Effector memory CD8-positive, alpha-beta T cell (primary cell): Measurements from ENCODE around the gene AIFM1.

Experiments
- ATAC-seq: fragments of 150-1000 bp; cut with Tn5 transposase; replicated peaks from 2 replicates; pipeline ENCODE4 v1.10.0; 2021; ENCODE audit warnings: mild to moderate bottlenecking, moderate library complexity
- DNase-seq, 3 experiments: peaks; one replicate each; pipeline ENCODE4 v3.0.0; 2021
- H3K27ac Mint-ChIP-seq, 2 donors: one replicate each; pipeline ENCODE4 v1.8.0; 2022; ENCODE audit warnings: mild to moderate bottlenecking in 2 of 2, mixed read lengths in 2 of 2, moderate library complexity in 2 of 2
- H3K27me3 Mint-ChIP-seq, 2 donors: one replicate each; pipeline ENCODE4 v1.8.0; 2022; ENCODE audit warnings: mixed read lengths in 2 of 2
- H3K36me3 Mint-ChIP-seq: one replicate; pipeline ENCODE4 v1.8.0; 2022; ENCODE audit warnings: mild to moderate bottlenecking, moderate library complexity, mixed read lengths; ENCODE audit not compliant: insufficient read depth
- H3K4me1 Mint-ChIP-seq, 2 donors: one replicate each; pipeline ENCODE4 v1.8.0; 2022; ENCODE audit warnings: low read depth in 2 of 2, mixed read lengths in 2 of 2
- H3K4me3 Mint-ChIP-seq, 2 donors: one replicate each; pipeline ENCODE4 v1.8.0; 2022; ENCODE audit warnings: mild to moderate bottlenecking in 2 of 2, mixed read lengths in 2 of 2, moderate library complexity in 2 of 2
- H3K9me3 Mint-ChIP-seq, 2 donors: one replicate each; pipeline ENCODE4 v1.8.0; 2022; ENCODE audit warnings: mixed read lengths in 2 of 2

AIFM1 gene

DNA sequence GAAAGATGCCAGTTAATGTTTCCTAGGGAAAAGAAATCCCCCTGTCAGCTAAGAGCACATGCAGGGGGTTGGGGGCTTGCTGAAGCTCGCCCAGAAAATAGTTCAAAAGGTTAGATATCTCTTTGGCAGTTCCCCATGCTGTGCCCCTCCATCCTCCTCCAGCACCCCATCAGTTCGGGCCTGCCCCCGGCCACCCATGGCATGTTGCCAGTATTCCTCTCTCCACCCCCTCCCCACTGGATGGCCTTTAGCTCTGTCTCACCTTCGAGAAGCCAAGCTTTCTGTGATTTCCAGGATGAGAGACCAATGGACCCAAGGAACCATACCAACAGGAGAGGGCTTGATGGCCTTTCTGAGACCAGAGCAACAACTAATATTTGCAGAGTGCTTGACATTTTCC, 11.3 kb upstream of the AIFM1 start:
- Mint-ChIP-seq H3K27me3 (no peaks in the 10 kb centered on the region), H3K4me3 (peak overlapping the region in 1 of 2 donors; percentile 10), H3K4me1 (peaks cover 29 to 43% of the 10 kb centered on the region in 2 donors), H3K9me3 (no peaks in the 10 kb centered on the region), H3K36me3 (peaks cover 13% of the 10 kb centered on the region), H3K27ac (peak overlapping the region in 1 of 2 donors; percentile 30)
- DNase-seq (no peak), ATAC-seq (no peak)

DNA sequence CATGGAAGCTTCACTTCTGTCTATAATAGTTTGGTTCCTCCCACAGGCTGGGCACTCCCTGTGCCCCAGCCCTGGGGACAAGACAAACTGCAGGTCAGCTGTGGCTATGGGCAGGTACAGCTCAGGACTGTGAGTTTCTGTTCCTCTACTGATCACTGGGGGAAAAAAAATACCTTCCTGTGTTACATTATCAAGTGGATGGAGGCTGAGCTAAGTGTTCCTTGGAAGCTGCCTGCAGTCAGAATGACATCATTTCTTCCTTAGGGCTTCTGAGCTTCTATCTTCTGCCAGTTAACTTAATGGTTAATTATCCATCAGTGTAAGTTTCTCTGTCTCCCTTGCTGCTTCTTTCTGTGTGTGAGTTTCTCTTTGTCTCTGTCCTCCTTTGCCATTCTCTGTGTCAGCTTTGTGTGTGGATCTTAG, 10.7 kb upstream of the AIFM1 start:
- Mint-ChIP-seq H3K36me3 (peaks cover 14% of the 10 kb centered on the region), H3K4me1 (peaks cover 29 to 43% of the 10 kb centered on the region in 2 donors), H3K27me3 (no peaks in the 10 kb centered on the region), H3K9me3 (no peaks in the 10 kb centered on the region), H3K27ac (peak overlapping the region; percentile 79 to 87), H3K4me3 (peak overlapping the region in 1 of 2 donors; percentile 10)
- ATAC-seq (no peak), DNase-seq (no peak)

GRCh38 chrX:130174937-130175336, 9.3 kb upstream of the AIFM1 start:
- Mint-ChIP-seq H3K4me3 (peak overlapping the region in 1 of 2 donors; percentile 18), H3K27me3 (no peaks in the 10 kb centered on the region), H3K36me3 (peaks cover 14% of the 10 kb centered on the region), H3K4me1 (peaks cover 31 to 41% of the 10 kb centered on the region in 2 donors), H3K9me3 (no peaks in the 10 kb centered on the region), H3K27ac (no peak overlapping the region)
- ATAC-seq (no peak), DNase-seq (no peak)

DNA sequence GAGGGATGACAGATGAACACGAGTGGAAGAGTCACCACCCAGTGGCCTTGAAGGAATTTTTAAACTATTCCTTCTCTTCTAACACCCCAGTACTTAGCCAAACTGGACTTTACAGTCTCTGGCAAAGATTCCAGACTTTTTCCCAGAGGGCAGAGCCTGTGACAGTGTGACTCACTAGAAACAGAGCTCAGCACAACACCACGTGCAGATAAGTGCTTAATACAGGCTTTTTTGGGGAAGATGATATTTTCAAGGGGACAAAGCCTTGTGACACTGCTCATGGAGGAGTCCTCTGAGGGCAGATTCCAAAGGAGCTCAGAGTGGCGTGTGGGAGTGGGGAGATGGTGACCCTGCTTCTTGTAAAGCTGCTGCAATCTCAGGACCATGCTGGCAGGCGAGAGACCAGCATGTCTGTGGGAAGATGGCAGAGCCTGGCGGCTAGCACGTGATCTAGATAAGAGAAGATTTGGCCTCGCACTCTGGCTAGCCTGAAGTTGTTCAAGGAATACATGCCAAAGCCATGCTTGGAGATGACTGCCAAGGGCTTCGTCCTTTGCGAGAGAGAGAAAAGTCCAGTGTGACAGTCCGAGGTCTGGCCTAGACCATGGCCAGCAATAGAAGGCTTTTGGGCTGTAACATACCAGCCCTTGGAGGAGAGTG, 8.5 kb upstream of the AIFM1 start:
- peaks cover 28 to 37% of the 10 kb centered on the region in 2 donors for H3K4me1 Mint-ChIP-seq
- H3K27ac Mint-ChIP-seq, result peak overlapping the region; percentile 87
- H3K27me3 Mint-ChIP-seq, result no peaks in the 10 kb centered on the region
- DNase-seq (no peak), ATAC-seq (no peak)
- peak overlapping the region; percentile 89 for H3K4me3 Mint-ChIP-seq
- H3K9me3 Mint-ChIP-seq, result no peaks in the 10 kb centered on the region
- peaks cover 14% of the 10 kb centered on the region for H3K36me3 Mint-ChIP-seq

- no peaks in the 10 kb centered on the region for H3K27me3 Mint-ChIP-seq
- peak overlapping the region; percentile 87 for H3K27ac Mint-ChIP-seq
- H3K4me3 Mint-ChIP-seq, result peak overlapping the region; percentile 89
- H3K9me3 Mint-ChIP-seq, result no peaks in the 10 kb centered on the region
- ATAC-seq (peak; percentile 4), DNase-seq (no peak)
- peaks cover 11% of the 10 kb centered on the region for H3K36me3 Mint-ChIP-seq
- peaks cover 28 to 37% of the 10 kb centered on the region in 2 donors for H3K4me1 Mint-ChIP-seq
Observed at GRCh38 chrX:130173190-130173895, 7.7 kb upstream of the AIFM1 start.

GRCh38 chrX:130172127-130172845, 6.6 kb upstream of the AIFM1 start:
- Mint-ChIP-seq H3K4me3 (peak overlapping the region; percentile 89), H3K27ac (peak overlapping the region; percentile 87), H3K36me3 (peaks cover 11% of the 10 kb centered on the region), H3K27me3 (no peaks in the 10 kb centered on the region), H3K9me3 (no peaks in the 10 kb centered on the region), H3K4me1 (peaks cover 26 to 30% of the 10 kb centered on the region in 2 donors)
- no peak for ATAC-seq
- DNase-seq, result no peak

- Mint-ChIP-seq H3K27me3 (no peaks in the 10 kb centered on the region), H3K36me3 (peaks cover 11% of the 10 kb centered on the region), H3K4me3 (peak within 1 kb of the TSS; percentile 89), H3K4me1 (peaks cover 27 to 31% of the 10 kb centered on the region in 2 donors), H3K27ac (peak within 1 kb of the TSS; percentile 87), H3K9me3 (no peaks in the 10 kb centered on the region)
- peak; percentile 63 for ATAC-seq
- peak; percentile 17 to 22 (median 20) for DNase-seq
Observed at GRCh38 chrX:130171446-130172126, 5.9 kb upstream of the AIFM1 start, which contains the start of gene RAB33A. TSS of gene RAB33A (plus strand) at chrX:130171962. CDS start at chrX:130172063, 101 bp downstream.

GRCh38 chrX:130170752-130171445, 5.3 kb upstream of the AIFM1 start:
- Mint-ChIP-seq H3K27me3 (no peaks in the 10 kb centered on the region), H3K4me3 (peak overlapping the region; percentile 89), H3K4me1 (peaks cover 23 to 30% of the 10 kb centered on the region in 2 donors), H3K27ac (peak overlapping the region; percentile 54 to 85), H3K36me3 (peaks cover 12% of the 10 kb centered on the region), H3K9me3 (no peaks in the 10 kb centered on the region)
- DNase-seq (peak; percentile 41 to 51 (median 45)), ATAC-seq (peak; percentile 67)

DNA sequence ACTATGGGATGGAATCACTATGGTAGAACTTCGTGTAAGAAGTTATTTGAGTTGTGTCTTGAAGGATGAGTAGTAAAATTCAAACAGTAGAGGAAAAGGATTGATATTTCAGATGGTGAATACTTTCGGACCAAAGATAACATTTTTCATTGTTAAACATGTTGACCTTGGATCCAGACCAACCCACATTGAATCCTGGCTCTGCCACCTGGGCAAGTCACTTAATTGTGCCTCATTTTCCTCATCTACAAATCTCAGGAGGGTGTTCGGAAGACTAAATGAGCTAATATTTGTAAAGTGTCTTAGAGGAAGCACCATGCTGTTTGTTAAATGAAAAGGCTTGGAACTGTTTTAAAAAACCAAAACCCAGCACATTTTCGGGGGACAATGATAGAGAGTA, 1.4 kb upstream of the AIFM1 start:
- no peaks in the 10 kb centered on the region for H3K9me3 Mint-ChIP-seq
- no peak for ATAC-seq
- H3K27me3 Mint-ChIP-seq, result no peaks in the 10 kb centered on the region
- no peak for DNase-seq
- H3K36me3 Mint-ChIP-seq, result peaks cover 10% of the 10 kb centered on the region
- peak overlapping the region; percentile 81 to 95 for H3K27ac Mint-ChIP-seq
- H3K4me3 Mint-ChIP-seq, result peak overlapping the region; percentile 81 to 95
- H3K4me1 Mint-ChIP-seq, result peaks cover 10 to 21% of the 10 kb centered on the region in 2 donors

- Mint-ChIP-seq H3K4me1 (peaks cover 10 to 21% of the 10 kb centered on the region in 2 donors), H3K9me3 (no peaks in the 10 kb centered on the region), H3K27me3 (no peaks in the 10 kb centered on the region), H3K36me3 (peaks cover 9% of the 10 kb centered on the region), H3K27ac (peak overlapping the region; percentile 81 to 95), H3K4me3 (peak overlapping the region; percentile 81 to 95)
- ATAC-seq, result no peak
- DNase-seq, result no peak
Observed at GRCh38 chrX:130166503-130166777, 799 bp upstream of the AIFM1 start.

GRCh38 chrX:130165181-130165702, 399 bp downstream of the AIFM1 start:
- DNase-seq (no peak), ATAC-seq (peak; percentile 47)
- H3K36me3 Mint-ChIP-seq, result peaks cover 9% of the 10 kb centered on the region
- H3K27me3 Mint-ChIP-seq, result no peaks in the 10 kb centered on the region
- H3K27ac Mint-ChIP-seq, result peak overlapping the region; percentile 81 to 95
- peak overlapping the region; percentile 81 to 95 for H3K4me3 Mint-ChIP-seq
- H3K4me1 Mint-ChIP-seq, result peaks cover 7 to 21% of the 10 kb centered on the region in 2 donors
- H3K9me3 Mint-ChIP-seq, result no peaks in the 10 kb centered on the region

- H3K36me3 Mint-ChIP-seq, result peaks cover 9% of the 10 kb centered on the region
- no peaks in the 10 kb centered on the region for H3K9me3 Mint-ChIP-seq
- no peak overlapping the region for H3K4me3 Mint-ChIP-seq
- DNase-seq (no peak), ATAC-seq (no peak)
- no peak overlapping the region for H3K27ac Mint-ChIP-seq
- H3K27me3 Mint-ChIP-seq, result no peaks in the 10 kb centered on the region
- H3K4me1 Mint-ChIP-seq, result peaks cover 7 to 21% of the 10 kb centered on the region in 2 donors
Observed at GRCh38 chrX:130163398-130163797, 2.2 kb downstream of the AIFM1 start.
